SK-N-SH (cell line): Measurements from ENCODE around the gene GABRB3.

Source experiments
- CTCF ChIP-seq: fragments of 200-600 bp; sonication (generic); IDR thresholded peaks from 2 replicates; pipeline ENCODE4 v1.6.1; 2017; ENCODE audit warnings: antibody characterized with exemption, mild to moderate bottlenecking, moderate library complexity
- EP300 ChIP-seq, 2 experiments: IDR thresholded peaks; 2 replicates each; pipeline versions ENCODE4 v1.4.0 to v1.6.1; 2012; ENCODE audit warnings: borderline replicate concordance in 1 of 2, low read depth in 1 of 2, low read length in 1 of 2
- MAX ChIP-seq: IDR thresholded peaks from 2 replicates; pipeline ENCODE4 v1.4.0; 2012; ENCODE audit warnings: low read depth
- POLR2AphosphoS5 ChIP-seq: IDR thresholded peaks from 2 replicates; pipeline ENCODE4 v1.6.1; 2012; ENCODE audit warnings: low read depth, low read length

GRCh38 chr15:26590676-26591075 is 182.2 kb downstream of the GABRB3 start:
- TF ChIP-seq MAX, result no peak
- no peak for TF ChIP-seq CTCF
- no peak for TF ChIP-seq POLR2AphosphoS5
- TF ChIP-seq EP300 (IDR thresholded peaks at IDR 0.05; ENCODE audit: borderline replicate concordance in 1 of 2, low read depth in 1 of 2, low read length in 1 of 2), result no peak
